ENCODE data around the gene SLCO4A1.

GRCh38 chr20:62653951-62654685 lies 11.8 kb downstream of the SLCO4A1 start:
- TF ChIP-seq CTCF (IDR thresholded peaks at IDR 0.05) = no peak
- no peak for TF ChIP-seq POLR2A (IDR thresholded peaks at IDR 0.05)
- no peak for TF ChIP-seq EP300 (IDR thresholded peaks at IDR 0.05)
